Loucy (cell line): Measurements from ENCODE around the gene TLE2.

ENCODE experiments used
- H2AFZ ChIP-seq: fragments of 200-600 bp; sonication (generic); 2 replicates; pipeline ENCODE4 v1.6.0; 2016; ENCODE audit warnings: antibody characterized with exemption, mild to moderate bottlenecking, low read length, moderate library complexity
- H3F3A ChIP-seq: fragments of 200-600 bp; 2 replicates; pipeline ENCODE4 v1.6.0; 2016; ENCODE audit warnings: antibody characterized with exemption, low read depth, mild to moderate bottlenecking
- H3K27me3 ChIP-seq: fragments of 200-600 bp; sonication (generic); 2 replicates; pipeline ENCODE4 v1.6.1; 2014; ENCODE audit warnings: low read length, mild to moderate bottlenecking; ENCODE audit not compliant: insufficient read depth, poor library complexity, severe bottlenecking
- H3K36me3 ChIP-seq: fragments of 200-600 bp; sonication (generic); 2 replicates; pipeline ENCODE4 v1.6.1; 2016; ENCODE audit warnings: low read length; ENCODE audit not compliant: insufficient read depth
- H3K4me1 ChIP-seq: fragments of 200-600 bp; sonication (generic); 2 replicates; pipeline ENCODE4 v1.5.1; 2014; ENCODE audit warnings: low read length, mild to moderate bottlenecking; ENCODE audit not compliant: insufficient read depth, poor library complexity, severe bottlenecking
- H3K4me2 ChIP-seq: fragments of 200-600 bp; sonication (generic); 2 replicates; pipeline ENCODE4 v1.6.0; 2014; ENCODE audit warnings: antibody characterized with exemption, low read length, low read depth, mild to moderate bottlenecking; ENCODE audit not compliant: poor library complexity, severe bottlenecking
- H3K4me3 ChIP-seq: fragments of 200-600 bp; sonication (generic); 2 replicates; pipeline ENCODE4 v1.5.1; 2014; ENCODE audit warnings: low read length, mild to moderate bottlenecking, mixed read lengths; ENCODE audit not compliant: poor library complexity, severe bottlenecking
- H3K79me2 ChIP-seq: fragments of 200-600 bp; sonication (generic); 2 replicates; pipeline ENCODE4 v1.6.1; 2014; ENCODE audit warnings: low read length; ENCODE audit not compliant: insufficient read depth
- H3K9ac ChIP-seq: fragments of 200-600 bp; sonication (generic); 2 replicates; pipeline ENCODE4 v1.6.0; 2014; ENCODE audit warnings: mild to moderate bottlenecking, low read depth, low read length, moderate library complexity; ENCODE audit not compliant: poor library complexity, severe bottlenecking
- H3K9me2 ChIP-seq: fragments of 200-600 bp; sonication (generic); replicated peaks from 2 replicates; pipeline ENCODE4 v1.6.1; 2016; ENCODE audit warnings: low read depth, low read length, mixed read lengths
- H3K9me3 ChIP-seq: fragments of 200-600 bp; sonication (generic); 2 replicates; pipeline ENCODE4 v1.6.1; 2014; ENCODE audit warnings: mild to moderate bottlenecking, antibody characterized with exemption, low read length, low read depth; ENCODE audit not compliant: insufficient read depth
- H4K20me1 ChIP-seq: fragments of 200-600 bp; sonication (generic); 2 replicates; pipeline ENCODE4 v1.6.0; 2014; ENCODE audit warnings: antibody characterized with exemption, low read length, mild to moderate bottlenecking; ENCODE audit not compliant: insufficient read depth, poor library complexity, severe bottlenecking
- EZH2phosphoT487 ChIP-seq: fragments of 200-600 bp; IDR thresholded peaks from 2 replicates; pipeline ENCODE4 v1.6.1; 2018; ENCODE audit warnings: antibody characterized with exemption, mild to moderate bottlenecking, moderate library complexity, borderline replicate concordance
- TF ChIP-seq, protein P1 (sequence below): fragments of 200-600 bp; sonication (generic); conservative IDR thresholded peaks from 2 replicates; pipeline ENCODE4 v1.5.1; 2014; ENCODE audit warnings: mild to moderate bottlenecking, antibody characterized with exemption, low read length

Gene TLE2

DNA sequence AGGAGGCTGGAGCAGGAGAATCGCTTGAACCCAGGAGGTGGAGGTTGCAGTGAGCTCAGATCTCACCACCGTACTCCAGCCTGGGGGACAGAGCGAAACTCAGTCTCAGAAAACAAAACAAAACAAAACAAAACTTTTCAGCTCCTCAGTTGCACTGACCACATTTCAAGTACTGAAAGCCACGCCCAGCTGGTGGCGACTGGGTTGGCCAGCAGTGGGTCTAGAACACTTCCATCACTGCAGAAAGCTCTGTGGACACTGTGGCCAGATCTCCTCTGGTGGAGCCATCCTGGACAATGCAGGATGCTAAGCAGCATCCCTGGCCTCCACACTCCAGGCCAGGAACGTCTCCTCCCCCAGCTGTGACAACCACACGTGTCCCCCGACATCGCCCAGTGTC, 21.1 kb downstream of the TLE2 start:
- Histone ChIP-seq H3K9me2 (no peaks in the 10 kb centered on the region), H3K4me3 (no peak overlapping the region), H3K36me3 (no peaks in the 10 kb centered on the region), H3K4me1 (no peaks in the 10 kb centered on the region), H3K4me2 (no peak overlapping the region), H4K20me1 (no peaks in the 10 kb centered on the region), H3F3A (no peaks in the 10 kb centered on the region), H3K9ac (no peak overlapping the region), H2AFZ (no peak overlapping the region), H3K9me3 (no peaks in the 10 kb centered on the region), H3K79me2 (no peaks in the 10 kb centered on the region), H3K27me3 (no peaks in the 10 kb centered on the region)
- TF ChIP-seq, protein P1, sequence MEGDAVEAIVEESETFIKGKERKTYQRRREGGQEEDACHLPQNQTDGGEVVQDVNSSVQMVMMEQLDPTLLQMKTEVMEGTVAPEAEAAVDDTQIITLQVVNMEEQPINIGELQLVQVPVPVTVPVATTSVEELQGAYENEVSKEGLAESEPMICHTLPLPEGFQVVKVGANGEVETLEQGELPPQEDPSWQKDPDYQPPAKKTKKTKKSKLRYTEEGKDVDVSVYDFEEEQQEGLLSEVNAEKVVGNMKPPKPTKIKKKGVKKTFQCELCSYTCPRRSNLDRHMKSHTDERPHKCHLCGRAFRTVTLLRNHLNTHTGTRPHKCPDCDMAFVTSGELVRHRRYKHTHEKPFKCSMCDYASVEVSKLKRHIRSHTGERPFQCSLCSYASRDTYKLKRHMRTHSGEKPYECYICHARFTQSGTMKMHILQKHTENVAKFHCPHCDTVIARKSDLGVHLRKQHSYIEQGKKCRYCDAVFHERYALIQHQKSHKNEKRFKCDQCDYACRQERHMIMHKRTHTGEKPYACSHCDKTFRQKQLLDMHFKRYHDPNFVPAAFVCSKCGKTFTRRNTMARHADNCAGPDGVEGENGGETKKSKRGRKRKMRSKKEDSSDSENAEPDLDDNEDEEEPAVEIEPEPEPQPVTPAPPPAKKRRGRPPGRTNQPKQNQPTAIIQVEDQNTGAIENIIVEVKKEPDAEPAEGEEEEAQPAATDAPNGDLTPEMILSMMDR = no peak
- no peak for TF ChIP-seq EZH2phosphoT487

DNA sequence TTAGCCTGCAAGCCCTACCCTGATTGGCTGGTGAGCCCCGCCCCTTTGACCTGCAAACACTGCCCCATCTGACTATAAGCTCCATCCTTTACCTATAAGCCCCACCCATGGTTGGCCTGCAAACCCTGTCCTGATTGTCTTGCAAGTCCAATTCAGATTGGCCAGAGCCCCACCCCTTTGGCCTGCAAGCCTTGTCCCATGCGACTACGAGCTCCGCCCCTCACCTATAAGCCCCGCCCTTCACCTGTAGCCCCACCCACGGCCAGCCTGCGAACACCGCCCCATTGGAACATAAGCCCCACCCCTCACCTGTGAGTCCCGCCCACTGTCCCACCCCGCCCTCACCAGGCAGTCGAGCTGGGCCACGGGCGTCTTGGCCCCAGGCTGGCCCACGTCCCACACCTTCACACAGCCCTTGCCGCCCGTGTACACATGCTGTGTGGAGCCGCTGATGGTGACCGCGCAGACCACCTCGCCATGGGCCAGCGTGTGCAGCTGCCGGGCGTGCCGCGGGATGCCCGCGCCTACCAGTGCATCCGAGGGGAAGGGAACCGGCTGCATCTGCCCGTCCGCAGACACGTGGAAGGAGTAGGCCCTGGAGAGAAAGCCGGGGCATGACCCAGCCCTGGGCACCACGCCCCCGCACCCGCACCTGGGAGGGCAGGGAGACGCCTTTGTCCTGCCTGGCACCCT, 22.9 kb downstream of the TLE2 start:
- Histone ChIP-seq H3K36me3 (no peaks in the 10 kb centered on the region), H3K4me2 (no peak overlapping the region), H4K20me1 (no peaks in the 10 kb centered on the region), H3K79me2 (no peaks in the 10 kb centered on the region), H3K27me3 (no peaks in the 10 kb centered on the region), H3K9ac (no peak overlapping the region), H2AFZ (no peak overlapping the region), H3K9me3 (no peaks in the 10 kb centered on the region), H3K9me2 (no peaks in the 10 kb centered on the region), H3K4me1 (no peaks in the 10 kb centered on the region), H3F3A (no peaks in the 10 kb centered on the region), H3K4me3 (no peak overlapping the region)
- TF ChIP-seq EZH2phosphoT487 = no peak
- TF ChIP-seq, protein P1 = no peak

DNA sequence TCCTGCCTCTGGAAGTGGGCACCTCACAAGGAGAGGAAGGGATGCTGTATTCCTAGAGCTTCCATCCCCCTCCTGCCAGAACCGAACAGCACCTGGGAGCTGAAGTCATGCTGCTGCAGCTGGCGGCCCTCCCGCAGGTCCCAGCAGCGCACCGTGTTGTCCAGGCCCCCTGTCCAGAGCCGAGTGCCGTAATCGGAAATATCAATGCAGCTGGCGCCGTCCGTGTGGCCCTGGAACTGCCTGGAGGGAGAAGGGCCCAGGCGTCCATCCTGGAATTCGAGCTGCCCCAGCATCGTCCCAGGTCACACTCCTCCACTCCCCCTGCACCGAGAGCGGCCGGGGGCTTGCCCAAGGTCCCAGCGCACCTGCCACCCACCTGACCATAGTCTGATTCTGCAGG, 23.7 kb downstream of the TLE2 start:
- TF ChIP-seq EZH2phosphoT487 = no peak
- TF ChIP-seq, protein P1 = no peak
- H3F3A ChIP-seq = no peaks in the 10 kb centered on the region
- no peak overlapping the region for H3K4me3 ChIP-seq
- H3K9me2 ChIP-seq = no peaks in the 10 kb centered on the region
- H3K9ac ChIP-seq = no peak overlapping the region
- H3K79me2 ChIP-seq = no peaks in the 10 kb centered on the region
- no peaks in the 10 kb centered on the region for H3K9me3 ChIP-seq
- H3K36me3 ChIP-seq = no peaks in the 10 kb centered on the region
- no peaks in the 10 kb centered on the region for H4K20me1 ChIP-seq
- H3K4me1 ChIP-seq = no peaks in the 10 kb centered on the region
- no peak overlapping the region for H3K4me2 ChIP-seq
- H3K27me3 ChIP-seq = no peaks in the 10 kb centered on the region
- no peak overlapping the region for H2AFZ ChIP-seq
